ENCODE measurements around the gene SFXN5. TPM values are rescaled to one million over a fixed set of nuclear protein-coding genes. Genes with fewer than 3 reads are reported as not detected.

SFXN5 gene
- total RNA-seq, 1 experiment from 2014 or later: 27.8 TPM

DNA sequence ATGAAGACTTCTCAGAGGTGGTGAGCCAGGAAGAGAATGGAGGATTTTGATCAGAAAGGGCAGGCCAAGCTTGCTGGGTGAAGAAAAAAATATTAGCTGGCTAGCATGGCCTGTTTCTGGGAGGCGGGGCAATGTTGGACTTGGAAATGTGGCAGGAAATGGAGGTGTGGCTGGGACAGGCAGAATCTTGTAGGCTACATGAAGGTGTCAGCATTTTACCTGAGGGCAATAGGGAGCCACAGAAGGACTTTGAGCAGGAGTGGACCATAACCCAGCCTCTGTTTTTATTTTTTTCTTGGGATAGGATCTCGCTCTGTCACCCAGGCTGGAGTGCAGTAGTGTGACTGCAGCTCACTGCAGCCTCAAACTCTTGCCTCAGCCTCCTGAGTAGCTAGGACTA, 122.5 kb downstream of the SFXN5 start:
- no TSS peak for BruUV-seq (replicated peaks)
- CTCF ChIA-PET: no interaction called here
- ATAC-seq (no peak), DNase-seq (ENCODE audit: low read depth, low spot score) (no peak)
- TF ChIP-seq TCF7L2 (IDR thresholded peaks at IDR 0.05; ENCODE audit: low read depth, low read length): no peak
- TF ChIP-seq, protein P1, sequence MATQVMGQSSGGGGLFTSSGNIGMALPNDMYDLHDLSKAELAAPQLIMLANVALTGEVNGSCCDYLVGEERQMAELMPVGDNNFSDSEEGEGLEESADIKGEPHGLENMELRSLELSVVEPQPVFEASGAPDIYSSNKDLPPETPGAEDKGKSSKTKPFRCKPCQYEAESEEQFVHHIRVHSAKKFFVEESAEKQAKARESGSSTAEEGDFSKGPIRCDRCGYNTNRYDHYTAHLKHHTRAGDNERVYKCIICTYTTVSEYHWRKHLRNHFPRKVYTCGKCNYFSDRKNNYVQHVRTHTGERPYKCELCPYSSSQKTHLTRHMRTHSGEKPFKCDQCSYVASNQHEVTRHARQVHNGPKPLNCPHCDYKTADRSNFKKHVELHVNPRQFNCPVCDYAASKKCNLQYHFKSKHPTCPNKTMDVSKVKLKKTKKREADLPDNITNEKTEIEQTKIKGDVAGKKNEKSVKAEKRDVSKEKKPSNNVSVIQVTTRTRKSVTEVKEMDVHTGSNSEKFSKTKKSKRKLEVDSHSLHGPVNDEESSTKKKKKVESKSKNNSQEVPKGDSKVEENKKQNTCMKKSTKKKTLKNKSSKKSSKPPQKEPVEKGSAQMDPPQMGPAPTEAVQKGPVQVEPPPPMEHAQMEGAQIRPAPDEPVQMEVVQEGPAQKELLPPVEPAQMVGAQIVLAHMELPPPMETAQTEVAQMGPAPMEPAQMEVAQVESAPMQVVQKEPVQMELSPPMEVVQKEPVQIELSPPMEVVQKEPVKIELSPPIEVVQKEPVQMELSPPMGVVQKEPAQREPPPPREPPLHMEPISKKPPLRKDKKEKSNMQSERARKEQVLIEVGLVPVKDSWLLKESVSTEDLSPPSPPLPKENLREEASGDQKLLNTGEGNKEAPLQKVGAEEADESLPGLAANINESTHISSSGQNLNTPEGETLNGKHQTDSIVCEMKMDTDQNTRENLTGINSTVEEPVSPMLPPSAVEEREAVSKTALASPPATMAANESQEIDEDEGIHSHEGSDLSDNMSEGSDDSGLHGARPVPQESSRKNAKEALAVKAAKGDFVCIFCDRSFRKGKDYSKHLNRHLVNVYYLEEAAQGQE (IDR thresholded peaks at IDR 0.05; ENCODE audit: insufficient read depth in 1 of 2, low read depth in 2 of 2, low read length in 1 of 2): no peak
- no peak for TF ChIP-seq POLR2AphosphoS5 (IDR thresholded peaks at IDR 0.05; ENCODE audit: low read depth, low read length)
- no peak for TF ChIP-seq SIN3A (IDR thresholded peaks at IDR 0.05; ENCODE audit: borderline replicate concordance, insufficient read depth, low read depth, low read length)
- no peaks in the 10 kb centered on the region for H3K4me1 ChIP-seq (ENCODE audit: control insufficient read depth, insufficient read depth, low read length)
- in situ Hi-C loops (cut with HindIII; ENCODE audit: low pct_unique_long_range_greater_than_20kb, low sequenced_read_pairs) (no loop called here), intact Hi-C loops (cut with micrococcal nuclease; ENCODE audit: unreplicated experiment) (no loop called here)
- H3K27ac ChIP-seq (ENCODE audit: low read length): no peak overlapping the region
- no peaks in the 10 kb centered on the region for H3K9me3 ChIP-seq (ENCODE audit: control insufficient read depth, insufficient read depth, low read depth, low read length)
- no peaks in the 10 kb centered on the region for H3K36me3 ChIP-seq (ENCODE audit: control insufficient read depth, insufficient read depth, low read length)
- H3K27me3 ChIP-seq (ENCODE audit: control insufficient read depth, insufficient read depth, low read length): no peaks in the 10 kb centered on the region
- H3K4me3 ChIP-seq (ENCODE audit: low read depth in 2 of 2, low read length in 2 of 2): no peak overlapping the region
- POLR2A ChIA-PET: no interaction called here

DNA sequence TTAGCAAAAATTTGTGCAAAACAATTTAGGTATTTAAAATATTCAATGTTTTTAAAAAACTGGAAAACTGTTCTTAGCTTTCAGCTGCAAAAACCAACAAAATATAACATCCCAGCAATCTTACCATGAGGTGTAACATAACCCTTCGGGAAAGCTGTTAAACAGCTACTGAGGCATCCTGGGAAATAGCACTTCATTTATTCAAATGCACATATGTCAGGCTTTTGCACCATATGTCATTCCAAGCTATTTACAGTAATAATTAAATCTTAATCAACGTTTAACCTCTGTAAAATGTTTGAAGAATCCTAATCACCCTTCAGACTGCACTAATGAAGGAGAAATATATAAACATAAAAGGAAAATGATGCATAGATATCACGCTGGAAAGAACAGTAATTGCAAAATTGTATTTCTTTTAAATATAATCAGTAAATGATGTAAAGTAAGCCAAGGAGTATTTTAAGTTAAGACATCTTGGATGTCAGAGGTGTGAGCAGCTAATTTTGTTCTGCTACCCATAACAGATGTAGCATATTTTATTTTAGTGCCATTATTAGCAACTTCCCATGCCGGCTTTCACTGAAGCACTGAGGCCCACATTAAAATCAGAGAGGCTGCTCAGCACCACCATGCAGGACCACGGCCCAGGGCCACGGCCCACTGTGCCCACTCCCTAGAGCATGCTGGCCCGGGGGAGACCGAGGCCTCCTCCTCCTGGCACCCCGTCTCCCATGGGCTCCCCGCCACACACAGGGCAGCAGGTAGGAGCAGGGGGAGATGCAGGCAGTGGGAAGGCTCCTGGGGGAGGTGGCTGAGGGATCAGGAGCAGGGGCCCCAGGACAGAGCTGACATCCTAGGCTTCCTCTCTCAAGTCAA, 123.3 kb downstream of the SFXN5 start:
- CTCF ChIA-PET: interaction anchor here (0.6 to 0.8 kb wide), 2 partner anchors 25 to 88 kb away, joined by 6 to 14 read pairs; no protein-coding TSS in a partner anchor

More for the DNA sequence above, 123.3 kb downstream of the SFXN5 start:
- H3K27ac ChIP-seq (ENCODE audit: low read length): no peak overlapping the region
- H3K4me1 ChIP-seq (ENCODE audit: control insufficient read depth, insufficient read depth, low read length): no peaks in the 10 kb centered on the region
- in situ Hi-C loops (cut with HindIII; ENCODE audit: low pct_unique_long_range_greater_than_20kb, low sequenced_read_pairs): no loop called here
- ATAC-seq (no peak), DNase-seq (ENCODE audit: low read depth, low spot score) (no peak)
- H3K9me3 ChIP-seq (ENCODE audit: control insufficient read depth, insufficient read depth, low read depth, low read length): no peaks in the 10 kb centered on the region
- POLR2A ChIA-PET: interaction anchor here (0.6 kb wide), 1 partner anchor 51 kb away, joined by 6 read pairs; no protein-coding TSS in a partner anchor
- TF ChIP-seq, protein P1 (IDR thresholded peaks at IDR 0.05; ENCODE audit: insufficient read depth in 1 of 2, low read depth in 2 of 2, low read length in 1 of 2): no peak
- TF ChIP-seq SIN3A (IDR thresholded peaks at IDR 0.05; ENCODE audit: borderline replicate concordance, insufficient read depth, low read depth, low read length) (no peak), POLR2AphosphoS5 (IDR thresholded peaks at IDR 0.05; ENCODE audit: low read depth, low read length) (no peak), TCF7L2 (IDR thresholded peaks at IDR 0.05; ENCODE audit: low read depth, low read length) (no peak)
- TF ChIP-seq, protein P2, sequence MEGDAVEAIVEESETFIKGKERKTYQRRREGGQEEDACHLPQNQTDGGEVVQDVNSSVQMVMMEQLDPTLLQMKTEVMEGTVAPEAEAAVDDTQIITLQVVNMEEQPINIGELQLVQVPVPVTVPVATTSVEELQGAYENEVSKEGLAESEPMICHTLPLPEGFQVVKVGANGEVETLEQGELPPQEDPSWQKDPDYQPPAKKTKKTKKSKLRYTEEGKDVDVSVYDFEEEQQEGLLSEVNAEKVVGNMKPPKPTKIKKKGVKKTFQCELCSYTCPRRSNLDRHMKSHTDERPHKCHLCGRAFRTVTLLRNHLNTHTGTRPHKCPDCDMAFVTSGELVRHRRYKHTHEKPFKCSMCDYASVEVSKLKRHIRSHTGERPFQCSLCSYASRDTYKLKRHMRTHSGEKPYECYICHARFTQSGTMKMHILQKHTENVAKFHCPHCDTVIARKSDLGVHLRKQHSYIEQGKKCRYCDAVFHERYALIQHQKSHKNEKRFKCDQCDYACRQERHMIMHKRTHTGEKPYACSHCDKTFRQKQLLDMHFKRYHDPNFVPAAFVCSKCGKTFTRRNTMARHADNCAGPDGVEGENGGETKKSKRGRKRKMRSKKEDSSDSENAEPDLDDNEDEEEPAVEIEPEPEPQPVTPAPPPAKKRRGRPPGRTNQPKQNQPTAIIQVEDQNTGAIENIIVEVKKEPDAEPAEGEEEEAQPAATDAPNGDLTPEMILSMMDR (IDR thresholded peaks at IDR 0.05): no peak
- H3K27me3 ChIP-seq (ENCODE audit: control insufficient read depth, insufficient read depth, low read length): no peaks in the 10 kb centered on the region
- H3K36me3 ChIP-seq (ENCODE audit: control insufficient read depth, insufficient read depth, low read length): no peaks in the 10 kb centered on the region
- BruUV-seq (replicated peaks): no TSS peak
- H3K4me3 ChIP-seq (ENCODE audit: low read depth in 2 of 2, low read length in 2 of 2): no peak overlapping the region
- intact Hi-C loops (cut with micrococcal nuclease; ENCODE audit: unreplicated experiment): no loop called here

All from Panc1 (cell line).